HG03139 (cell line): Measurements from ENCODE around the gene SYNPR.

Source experiments
- ATAC-seq: cut with Tn5 transposase; IDR thresholded peaks from one replicate; pipeline ENCODE4 v1.9.1; 2021; ENCODE audit not compliant: unreplicated experiment

The SYNPR gene

DNA sequence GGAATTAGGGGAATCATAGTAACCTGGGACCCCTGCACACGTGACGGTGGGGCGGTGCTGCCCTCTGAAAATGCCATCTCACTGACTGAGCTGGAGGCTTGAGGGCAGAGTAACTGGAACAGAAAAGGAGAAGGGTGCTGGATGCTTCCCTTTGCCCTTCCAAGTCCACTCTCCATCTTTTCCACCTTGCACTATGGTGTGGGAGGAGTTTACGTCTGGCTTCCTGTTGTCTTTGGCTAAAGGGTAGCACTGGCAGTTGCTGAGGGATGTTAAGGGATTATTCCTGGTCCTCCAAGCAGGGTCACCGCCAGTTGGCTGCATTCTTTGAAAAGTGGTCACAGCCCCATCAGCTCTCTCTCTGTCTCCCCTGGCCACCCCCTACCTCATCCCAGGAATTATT is 245.0 kb downstream of the SYNPR start:
- ATAC-seq: no peak

DNA sequence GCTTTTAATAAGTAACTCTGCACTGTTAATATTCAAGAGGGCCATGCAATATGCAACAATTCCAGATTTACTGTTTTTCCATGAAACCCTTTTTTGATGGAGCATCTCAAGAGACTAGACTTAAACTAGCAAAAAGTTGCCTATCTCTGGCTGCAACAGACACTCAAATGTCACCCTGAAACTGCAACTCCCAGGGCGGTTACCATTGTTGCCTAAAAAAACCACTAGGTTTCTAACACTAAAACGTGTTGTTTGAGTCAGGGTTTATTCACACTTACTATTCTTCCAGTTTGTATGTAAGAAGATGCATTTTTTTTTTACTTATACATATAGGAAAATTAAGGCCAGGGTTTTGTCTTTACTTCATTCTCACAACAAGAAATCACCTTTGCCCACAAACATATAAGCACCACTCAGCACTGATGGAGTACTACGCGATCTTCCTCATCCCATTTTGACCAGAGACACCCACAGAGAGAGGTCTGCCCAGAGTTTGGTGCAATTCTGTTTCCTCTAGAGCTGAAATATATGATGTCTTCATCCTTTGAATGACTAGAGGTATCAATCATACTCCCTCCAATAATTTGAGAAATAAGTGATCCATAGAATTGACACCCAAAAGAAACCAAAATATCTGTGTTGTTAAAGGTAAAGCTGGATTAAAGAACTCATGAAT is 250.4 kb downstream of the SYNPR start:
- no peak for ATAC-seq

DNA sequence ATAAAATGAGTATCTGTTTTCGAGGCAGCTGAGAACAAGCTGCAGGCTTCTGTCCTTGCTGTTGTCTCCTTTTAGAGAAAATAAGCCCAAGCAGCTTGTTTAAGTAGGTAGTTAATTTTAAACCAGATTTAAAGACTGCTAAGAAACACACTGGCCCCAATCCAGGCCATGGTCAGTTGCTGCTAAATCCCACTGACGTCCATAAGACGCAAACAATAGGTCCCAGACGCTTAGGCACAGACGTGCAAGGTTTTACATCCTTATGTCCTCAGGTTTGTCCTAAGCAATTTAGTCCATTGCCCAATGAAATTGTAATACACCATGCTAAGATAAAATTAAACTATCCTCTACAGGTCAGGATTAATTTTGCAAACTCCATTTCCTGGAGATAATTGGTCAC is 254.4 kb downstream of the SYNPR start:
- no peak for ATAC-seq

DNA sequence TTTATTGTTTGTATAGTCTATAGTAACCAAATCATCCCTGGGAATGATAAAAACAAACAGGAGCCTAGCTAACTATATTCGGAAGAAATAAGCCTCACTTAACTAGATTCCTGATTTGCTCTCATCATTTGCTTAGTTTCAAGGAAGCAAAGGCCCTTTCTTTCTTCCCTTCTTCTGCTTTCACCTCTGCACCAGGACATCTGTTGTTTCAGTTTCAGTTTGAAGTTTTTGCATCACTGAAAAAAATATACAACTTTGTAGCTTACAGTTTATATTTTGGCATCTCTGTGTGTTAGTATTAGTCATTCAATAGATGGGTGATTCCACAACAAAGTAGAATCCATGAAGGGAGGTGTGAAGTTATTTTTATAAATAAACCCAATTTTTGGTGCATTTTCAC is 260.8 kb downstream of the SYNPR start:
- ATAC-seq: peak; percentile 55

DNA sequence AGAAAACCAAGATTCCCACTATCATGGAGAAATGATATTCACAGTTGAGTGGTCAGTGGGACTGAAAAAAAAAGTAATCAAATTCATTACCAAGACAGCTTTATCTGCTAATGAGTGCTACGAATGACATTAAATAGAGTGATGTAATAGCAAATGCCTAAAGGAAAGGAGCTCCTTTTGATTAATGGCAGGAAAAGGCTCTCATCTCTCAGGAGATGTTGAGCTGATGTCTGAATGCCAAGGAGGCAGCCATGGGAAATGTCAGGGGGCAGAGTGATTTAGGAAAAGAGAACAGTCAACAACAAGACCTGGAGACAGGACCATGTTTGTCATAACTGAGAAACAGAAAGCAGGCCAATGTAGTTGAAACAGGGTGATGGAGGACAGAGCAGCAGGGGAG is 277.7 kb downstream of the SYNPR start:
- ATAC-seq: no peak

DNA sequence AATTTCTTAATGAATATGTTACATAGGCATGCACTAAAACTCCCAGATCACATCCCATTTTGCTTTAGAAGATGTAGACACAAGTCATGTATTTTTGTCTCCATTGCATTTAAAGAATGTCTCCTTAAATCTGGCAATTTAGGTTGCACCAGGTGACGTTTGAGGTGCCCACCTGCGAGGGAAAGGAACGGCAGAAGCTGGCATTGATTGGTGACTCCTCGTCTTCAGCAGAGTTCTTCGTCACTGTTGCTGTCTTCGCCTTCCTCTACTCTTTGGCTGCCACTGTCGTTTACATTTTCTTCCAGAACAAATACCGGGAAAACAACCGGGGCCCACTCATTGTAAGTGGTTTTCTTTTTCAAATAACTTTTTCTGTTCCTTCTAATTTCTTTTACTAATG is 278.3 kb downstream of the SYNPR start:
- ATAC-seq: no peak

DNA sequence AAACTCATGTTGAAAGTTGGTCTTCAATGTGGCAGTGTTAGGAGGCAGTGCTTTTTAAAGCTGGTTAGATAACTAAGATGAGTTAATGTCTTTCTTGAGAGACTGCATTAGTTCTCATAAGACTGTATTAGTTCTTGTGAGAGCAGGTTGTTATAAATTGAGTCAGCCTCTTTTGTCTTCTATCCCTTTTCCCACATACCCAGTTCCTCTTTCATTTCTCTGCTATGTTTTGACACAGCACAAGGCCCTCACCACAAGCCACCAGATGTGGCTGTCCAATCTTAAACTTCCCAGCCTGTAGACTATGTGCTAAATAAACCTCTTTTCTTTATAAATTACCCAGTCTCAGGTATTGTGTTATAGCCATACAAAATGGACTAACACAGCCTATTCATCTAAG is 279.8 kb downstream of the SYNPR start:
- ATAC-seq: peak; percentile 93

DNA sequence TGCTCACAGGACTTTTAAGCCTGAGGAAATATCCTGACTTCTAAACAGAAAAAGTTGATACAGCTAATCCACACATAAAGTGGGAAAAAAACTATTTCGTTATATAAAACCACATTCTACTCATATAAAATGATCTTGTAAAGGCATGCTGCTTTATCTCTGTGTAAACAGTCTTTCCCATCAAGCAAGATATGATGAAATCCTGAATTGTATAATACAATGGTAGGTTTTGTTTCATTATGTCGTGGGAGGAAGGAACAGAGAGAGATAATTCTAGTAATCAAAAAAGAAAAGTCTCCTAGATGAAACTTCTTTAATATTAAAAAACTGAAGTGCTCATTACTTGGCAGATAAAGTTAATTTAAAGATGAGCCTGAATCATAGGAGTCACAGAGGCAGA is 281.8 kb downstream of the SYNPR start:
- ATAC-seq: no peak

DNA sequence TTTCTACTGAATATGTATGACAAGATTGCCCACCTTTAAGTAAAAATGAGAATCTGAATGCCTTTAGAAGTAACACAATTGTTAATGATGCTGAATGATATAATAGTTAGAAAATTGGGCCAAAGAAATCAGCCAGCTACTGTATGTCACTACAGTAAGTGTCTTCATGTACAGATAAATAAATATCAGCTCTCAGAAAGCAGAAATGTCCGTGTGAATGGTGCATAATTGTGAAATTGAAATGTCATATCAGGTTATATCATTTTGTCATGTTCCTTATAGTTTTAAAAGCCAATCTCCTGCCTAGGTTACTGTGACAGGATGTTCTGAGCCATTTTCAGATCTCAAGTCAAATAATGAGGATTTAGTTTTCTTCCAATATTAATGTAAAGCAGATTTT is 283.8 kb downstream of the SYNPR start:
- no peak for ATAC-seq

DNA sequence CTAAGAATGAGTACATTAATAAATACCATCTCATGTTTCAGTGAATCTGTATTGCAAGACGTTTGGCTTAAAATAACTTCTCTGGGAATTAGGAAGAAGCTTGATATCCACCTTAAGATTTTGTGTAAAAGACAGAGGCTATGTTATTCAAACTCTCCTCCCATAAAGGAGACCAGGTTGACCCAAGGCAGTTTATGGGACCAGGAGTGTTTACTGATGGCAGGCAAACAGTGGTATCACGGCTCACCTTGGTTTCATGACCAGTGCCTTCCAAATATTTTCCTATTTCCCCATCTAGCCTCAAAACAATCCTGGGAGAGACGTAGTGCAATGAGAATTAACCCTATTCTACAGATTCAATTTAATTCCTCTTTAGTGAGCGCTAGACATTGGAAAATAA is 284.2 kb downstream of the SYNPR start:
- ATAC-seq: no peak

DNA sequence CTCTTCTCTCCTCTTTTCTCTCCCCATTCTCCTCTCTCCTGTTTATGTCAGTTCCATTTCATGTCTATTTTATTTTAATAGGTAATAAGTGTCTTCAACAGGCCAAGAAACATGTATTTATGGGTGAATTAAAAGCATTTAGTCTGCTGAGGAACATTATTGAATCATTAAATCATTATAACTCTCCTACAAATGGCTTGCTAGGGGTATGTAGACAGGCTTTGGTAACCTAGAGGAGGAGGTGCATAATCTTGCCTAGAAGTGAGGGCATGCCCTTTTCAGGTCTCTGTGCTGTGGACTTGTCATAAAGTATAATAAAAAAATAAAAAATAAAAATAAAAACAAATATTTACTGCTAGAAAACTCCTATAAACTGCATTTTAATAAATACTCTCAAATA is 285.5 kb downstream of the SYNPR start:
- no peak for ATAC-seq

DNA sequence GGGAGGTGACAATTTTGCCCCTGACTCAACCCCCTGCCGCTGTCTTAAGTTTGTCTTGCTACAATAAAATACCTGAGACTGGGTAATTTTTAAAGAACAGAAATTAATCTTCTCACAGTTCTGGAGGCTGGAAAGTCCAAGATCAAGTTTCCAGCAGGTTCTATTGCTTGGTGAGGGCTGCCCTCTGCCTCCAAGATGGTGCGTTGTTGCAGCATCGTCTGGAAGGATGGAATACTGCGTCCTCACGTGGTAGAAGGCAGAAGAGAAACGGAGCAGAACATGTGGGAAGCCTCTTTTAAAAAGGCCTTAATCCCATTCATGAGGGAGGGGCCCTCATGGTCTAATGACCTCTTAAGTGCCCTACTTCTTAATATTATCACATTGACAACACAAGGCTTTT is 287.1 kb downstream of the SYNPR start:
- no peak for ATAC-seq

DNA sequence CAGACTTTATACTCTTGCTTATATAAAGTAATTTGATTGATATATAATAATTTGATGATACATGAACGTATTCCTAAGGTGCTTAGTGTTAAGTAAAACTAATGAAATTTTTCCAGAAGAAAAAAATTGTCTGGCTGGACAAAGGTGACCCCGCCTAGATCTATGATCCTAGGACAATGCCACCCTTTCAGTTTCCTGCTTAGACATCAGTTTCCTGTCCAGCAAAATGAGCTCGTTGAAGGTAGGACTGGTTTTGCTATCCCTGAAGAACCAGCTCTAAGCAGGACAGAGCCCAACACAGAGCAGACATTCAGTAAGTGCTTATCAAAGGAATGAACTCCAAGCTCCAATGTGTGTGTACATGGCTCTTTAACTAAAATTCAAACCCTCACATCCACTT is 293.6 kb downstream of the SYNPR start:
- ATAC-seq: no peak

DNA sequence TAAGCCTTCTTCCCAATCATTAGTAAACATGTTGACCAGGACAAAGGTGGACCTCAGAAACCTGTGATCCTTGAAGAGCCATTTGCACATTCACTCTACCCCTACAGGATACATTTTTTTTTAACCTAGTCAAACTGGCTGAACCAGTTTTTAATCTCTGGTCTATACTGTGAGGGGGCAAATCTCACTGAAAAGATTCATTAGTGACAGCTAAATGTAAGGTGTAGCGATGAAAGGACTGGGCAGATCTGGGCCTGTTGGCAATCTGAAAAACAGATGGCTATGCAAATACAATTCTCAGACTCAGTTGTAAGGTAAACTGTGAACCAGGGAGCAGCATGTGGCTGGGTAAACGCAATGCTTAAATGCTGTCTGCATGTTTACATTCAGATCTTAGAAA is 298.7 kb downstream of the SYNPR start:
- no peak for ATAC-seq

DNA sequence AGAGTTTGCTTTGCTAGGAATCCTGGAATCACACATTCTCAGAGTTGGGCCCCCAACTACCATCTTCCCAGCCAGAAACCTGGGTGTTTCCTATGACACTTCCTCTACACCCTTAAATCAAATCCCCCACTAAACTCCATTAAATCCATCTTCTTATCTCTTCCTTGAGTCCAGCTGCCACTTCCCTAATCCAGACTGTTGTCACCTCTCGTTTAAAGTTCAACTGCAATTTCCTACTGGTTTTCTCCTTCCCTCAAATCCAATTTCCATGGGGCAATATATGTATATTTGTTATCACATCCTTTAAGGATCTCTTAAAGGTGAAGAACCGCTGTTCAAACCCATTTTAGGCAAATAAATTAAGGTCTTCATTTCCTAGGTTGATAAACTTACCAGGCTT is 300.8 kb downstream of the SYNPR start:
- ATAC-seq: no peak

DNA sequence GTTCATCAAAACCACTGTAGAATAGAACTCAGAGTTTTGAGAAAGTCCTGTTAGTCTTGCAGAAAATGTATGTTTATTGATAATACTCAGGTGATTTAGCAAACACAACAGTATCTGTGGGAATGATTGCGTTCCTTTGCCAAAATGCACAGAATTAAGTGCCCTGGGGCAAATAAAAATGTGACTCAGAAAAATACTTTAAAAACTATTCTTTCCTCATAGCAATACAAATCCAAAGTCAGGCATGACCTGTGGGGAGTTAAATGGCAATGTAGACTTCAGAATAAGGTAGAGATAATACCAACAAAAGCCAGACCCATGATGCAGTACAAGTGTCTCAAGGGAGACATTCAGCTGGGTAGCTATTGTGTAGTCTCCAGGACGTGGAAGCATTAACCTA is 302.0 kb downstream of the SYNPR start:
- no peak for ATAC-seq

DNA sequence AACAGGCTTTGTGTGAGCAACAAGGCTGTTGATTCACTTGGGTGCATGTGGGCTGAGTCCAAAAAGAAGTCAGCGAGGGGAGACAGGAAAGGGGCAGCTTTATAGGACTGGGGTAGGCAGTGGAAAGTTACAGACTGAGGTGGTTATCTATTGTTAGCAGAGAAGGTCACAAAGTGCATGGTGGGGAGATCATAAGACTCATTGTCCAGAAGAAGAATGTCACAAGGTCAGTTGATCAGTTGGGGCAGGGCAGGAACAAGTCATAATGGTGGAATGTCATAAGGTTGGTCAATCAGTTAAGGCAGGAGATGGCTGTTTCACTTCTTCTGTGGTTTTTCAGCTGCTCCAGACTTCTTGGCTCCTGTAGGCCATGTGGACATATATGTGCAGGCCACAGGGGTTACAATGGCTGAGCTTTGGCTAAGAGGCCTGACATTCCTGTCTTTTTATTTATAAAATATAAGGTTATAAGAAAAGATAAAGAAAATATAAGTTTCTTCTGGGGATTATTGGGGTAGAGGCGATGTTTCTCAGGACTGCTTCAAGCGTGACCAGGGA is 304.9 kb downstream of the SYNPR start:
- ATAC-seq: no peak

DNA sequence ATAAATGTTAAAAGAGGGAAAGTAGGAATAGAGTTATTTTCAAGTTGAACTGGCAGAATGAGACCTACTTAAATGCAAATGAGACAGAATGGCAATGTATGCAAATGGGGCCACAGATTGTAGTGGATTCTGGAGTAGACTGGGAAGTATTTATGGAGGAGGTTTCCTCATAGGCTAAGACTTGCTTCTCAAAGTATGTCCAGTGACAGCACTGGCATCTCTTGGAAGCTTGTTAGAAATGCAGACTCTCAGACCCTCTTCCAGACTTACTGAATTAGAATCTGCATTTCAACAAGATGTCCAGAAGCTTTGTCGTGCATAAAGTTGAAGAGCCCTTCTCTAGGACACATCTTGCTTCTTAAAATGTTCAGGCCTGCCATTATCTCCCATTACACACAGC is 306.6 kb downstream of the SYNPR start:
- no peak for ATAC-seq

DNA sequence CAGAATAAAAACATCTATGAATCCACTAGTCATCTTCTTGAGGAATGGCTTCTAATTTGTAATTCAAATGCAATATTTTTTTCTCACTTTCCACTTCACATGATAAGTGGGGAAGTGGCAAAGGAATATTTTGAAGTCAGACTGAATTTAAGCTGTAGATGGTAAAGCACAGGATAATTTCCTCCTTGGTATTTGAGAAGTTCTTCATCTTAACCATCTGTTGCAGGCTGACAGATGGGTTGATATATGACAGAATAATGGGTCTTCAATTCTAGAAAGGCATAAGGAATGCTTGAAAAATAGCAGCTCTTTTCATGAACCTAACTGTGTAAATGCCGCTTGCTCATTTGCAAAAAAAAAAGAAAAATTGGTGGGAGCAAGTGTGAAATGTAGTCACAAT is 307.8 kb downstream of the SYNPR start:
- no peak for ATAC-seq

DNA sequence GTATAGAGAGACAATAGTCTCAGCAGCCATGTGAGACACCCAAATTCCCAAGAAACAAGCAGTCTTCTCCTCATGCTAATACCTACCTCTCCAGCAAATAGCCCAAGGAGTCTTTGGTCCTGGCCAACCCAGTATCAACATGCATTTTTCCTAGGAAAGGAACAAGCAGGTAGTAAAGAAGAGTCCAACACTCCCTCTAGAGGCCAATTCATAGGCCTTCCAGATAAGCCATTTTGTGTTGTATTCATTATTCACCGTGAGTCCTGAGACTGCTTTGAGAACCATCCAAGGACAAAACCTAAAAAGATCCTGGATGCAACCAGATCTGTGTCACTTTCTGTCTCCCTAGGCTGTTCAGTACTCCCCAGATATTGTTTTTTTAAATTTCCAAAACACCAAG is 310.8 kb downstream of the SYNPR start:
- ATAC-seq: no peak

DNA sequence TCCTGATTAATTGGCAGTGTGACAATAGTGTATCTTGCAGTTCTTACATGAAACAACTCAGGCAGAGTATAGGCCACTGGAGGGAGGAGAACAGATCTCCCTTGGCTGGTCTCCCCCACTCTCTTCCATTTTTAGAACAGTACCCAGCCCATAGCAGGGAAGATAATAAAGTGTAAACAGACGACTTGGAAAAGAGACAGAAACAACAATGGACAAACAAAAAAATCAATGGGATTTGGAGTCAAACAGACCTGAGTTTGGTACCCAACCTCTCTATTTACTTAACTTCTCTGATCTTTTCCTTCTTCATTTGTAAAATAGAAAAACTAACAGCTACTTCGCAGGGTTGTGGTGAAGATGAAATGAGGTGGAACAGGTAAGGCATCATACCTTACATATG is 315.7 kb downstream of the SYNPR start:
- ATAC-seq: no peak

DNA sequence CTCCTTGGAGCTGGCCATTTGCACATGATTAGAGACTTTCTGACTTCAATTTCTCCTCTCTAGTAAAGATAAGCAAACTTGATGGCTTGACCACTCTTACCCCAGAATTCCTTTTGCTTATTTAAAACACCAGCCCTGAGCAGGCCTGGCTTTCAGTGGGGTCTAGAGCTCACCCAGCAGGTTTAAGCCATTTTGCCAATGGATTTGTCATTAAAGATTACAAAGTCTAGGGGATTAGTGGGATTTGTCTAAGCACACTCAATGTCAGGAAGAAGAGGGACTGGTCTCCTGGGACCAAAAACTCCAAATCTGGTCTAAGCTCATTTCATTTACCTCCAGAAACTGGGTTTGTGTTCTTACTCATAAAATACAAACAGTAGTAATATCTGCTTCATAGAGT is 317.1 kb downstream of the SYNPR start:
- ATAC-seq: no peak

DNA sequence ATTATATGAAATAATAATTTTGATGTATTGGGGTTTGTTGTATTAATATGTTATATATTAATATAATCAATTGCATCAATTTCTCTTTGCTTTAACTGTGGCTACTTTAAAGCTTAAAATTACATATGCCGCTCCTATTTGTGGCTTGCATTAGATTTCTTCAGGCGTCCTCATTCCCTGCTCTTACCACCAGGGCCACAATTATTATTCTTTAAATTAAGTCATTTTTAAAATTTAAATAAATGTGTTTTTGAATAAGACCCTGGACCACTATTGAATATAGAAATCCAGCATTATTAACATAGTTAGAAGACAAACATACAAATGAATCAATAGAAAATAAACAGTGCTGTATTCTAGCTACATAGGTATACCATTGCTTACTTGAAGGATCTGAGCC is 318.9 kb downstream of the SYNPR start:
- no peak for ATAC-seq
